ENCODE data around the gene GPHN.

GRCh38 chr14:67068251-67068650 lies 560.3 kb downstream of the GPHN start:
- TF ChIP-seq YY1 (IDR thresholded peaks at IDR 0.05; ENCODE audit: low read depth): no peak
- no peak for TF ChIP-seq CTCF (IDR thresholded peaks at IDR 0.05)

Data from SK-N-SH (cell line).